Fibroblast of skin of right quadriceps (primary cell): Measurements from ENCODE around the gene UNC79.

Experiments used
- DNase-seq: peaks from one replicate; pipeline ENCODE4 v3.0.0-alpha.2; 2013

UNC79 gene

DNA sequence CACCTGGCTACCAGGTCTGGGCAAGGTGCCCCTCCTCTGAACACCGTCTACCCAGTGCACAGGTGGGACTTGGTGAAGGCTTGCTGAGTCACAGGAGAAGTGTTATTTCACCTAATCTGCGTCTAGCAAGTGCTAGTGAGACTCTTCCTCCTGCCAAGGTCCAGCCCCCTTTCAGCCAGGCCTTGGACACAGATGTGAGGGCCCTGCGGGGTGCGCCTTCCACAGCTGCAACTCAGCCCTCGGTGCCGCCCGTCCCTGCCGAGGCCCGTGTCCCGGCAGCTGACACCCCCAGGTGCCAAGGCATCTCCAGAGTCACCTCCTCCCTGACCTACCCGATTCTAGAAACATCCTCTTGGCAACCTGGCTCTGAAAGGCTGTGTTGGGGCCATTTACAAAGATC, 302.5 kb downstream of the UNC79 start:
- no peak for DNase-seq

DNA sequence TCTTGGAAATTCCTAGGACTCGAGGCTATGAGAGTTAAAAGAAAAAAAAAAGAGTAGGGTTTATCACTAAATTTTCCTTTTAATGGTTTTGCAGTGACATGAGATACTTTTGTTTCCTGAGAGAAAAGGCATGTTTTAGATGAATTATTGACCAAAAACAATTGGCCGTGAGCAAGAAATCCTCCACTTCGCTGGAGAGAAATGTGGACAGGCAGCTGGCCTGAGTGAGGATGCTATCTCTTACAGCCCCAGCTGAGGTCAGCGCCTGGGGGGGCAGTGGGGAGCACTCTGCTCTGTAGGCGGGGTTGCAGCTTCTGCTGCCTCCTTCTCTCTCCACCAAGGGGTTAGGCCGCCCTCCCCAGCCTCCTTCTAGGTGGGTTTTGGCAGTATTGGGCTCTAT, 302.9 kb downstream of the UNC79 start:
- no peak for DNase-seq

- no peak for DNase-seq
Observed at GRCh38 chr14:93734086-93734822, 303.5 kb downstream of the UNC79 start.

DNA sequence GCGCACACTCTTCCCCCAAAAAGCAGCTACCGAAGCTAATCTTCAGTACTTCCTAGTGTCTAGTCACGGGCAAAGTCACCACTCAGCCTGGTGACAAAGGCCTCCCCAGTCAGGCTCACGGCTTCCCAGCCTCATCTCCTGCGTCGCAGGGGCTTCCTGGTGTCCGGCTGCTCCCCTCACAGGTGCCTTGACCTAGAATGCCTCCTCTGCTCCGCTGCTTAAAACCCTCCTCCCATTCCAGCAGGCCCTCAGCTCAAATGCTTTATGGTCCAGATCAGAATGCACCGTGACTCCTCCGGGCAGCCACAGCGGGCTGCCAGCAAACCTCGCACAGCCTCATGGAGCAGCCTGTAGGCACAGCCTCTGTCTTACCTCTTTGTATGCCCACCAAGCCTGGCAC, 304.5 kb downstream of the UNC79 start:
- DNase-seq: no peak

DNA sequence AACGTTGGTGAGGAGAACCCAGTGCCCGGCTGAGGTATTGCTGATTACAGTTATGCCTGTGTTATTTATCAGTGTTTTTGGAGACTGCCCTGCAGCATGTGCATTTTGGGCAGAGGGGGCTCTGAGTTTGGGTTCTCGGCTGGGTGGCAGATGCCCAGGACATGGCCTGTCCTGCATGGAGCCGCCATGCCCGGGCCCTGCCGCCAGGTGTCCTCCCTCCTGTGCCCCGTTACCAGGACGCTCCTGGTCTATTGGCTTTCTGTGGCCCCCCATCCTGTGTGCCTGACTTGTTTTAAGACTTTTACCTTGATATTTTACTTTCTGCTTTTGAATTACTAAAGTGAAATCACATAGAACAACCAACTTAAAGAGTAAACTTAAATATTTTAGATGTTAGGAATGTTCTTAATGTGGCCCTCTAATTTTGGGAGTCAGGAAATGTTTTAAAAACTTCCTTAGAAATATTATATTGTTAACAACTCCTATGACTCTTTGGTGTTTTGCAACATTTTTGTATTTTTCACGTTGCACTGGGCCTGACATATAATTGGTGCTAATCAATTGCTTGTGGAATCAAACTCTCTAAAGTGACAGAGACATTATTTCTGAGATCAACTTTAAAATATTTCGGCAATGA, 305.8 kb downstream of the UNC79 start:
- no peak for DNase-seq

- no peak for DNase-seq
Observed at GRCh38 chr14:93737634-93738033, 306.9 kb downstream of the UNC79 start.

DNA sequence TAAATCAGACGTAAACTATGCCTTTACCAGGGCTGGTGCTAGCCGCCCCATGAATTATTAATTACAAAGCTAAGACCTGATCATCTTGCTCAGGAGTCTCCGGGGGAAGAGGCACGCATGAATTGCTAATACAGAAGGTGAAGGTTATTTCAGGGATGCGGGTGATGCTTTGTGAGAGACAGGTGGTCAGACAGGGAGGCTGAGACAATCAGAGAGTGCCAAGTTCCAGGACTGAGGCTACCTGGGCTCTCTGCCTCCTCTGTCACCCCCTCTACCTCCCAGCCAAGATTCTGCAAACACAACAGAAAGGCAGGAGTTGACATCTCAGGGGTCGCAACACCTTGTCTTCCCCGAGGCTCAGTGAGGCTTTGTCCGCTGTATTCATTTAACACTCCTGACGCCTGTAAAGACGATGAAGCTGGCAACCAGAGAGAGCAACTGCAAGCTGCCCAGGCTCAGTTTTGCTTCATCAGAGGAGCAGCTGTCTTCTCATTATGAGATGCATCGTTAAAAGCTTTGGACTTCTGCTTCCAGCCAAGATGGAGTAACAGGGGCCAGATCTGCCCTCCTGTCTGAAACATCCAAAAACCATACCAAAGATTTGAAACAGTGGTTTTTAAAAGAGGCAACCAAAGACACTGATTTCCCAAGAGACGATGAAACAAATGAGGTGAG, 311.0 kb downstream of the UNC79 start:
- no peak for DNase-seq

- DNase-seq: no peak
Observed at GRCh38 chr14:93742761-93743160, 312.0 kb downstream of the UNC79 start.

GRCh38 chr14:93743270-93744060, 312.7 kb downstream of the UNC79 start:
- DNase-seq: no peak

DNA sequence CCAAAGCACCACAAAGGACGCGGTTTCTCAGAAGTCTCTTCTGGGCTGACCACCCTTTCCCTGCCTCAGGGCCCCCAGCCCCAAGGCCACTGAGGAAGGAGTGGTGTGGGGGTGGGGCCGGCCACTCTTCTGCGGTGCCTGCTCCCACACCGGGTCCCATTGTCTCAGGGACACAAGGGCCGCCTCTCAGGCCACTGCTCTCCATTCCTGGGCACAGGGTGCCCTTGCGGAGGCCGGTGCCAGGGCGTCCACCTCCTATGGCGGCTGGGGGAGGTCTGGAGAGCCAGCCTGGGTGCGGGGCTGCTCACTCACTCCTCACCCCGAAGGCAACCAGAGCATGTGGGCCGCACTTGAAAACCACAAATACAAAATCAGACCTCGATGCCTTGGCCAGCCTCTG, 313.4 kb downstream of the UNC79 start:
- no peak for DNase-seq

DNA sequence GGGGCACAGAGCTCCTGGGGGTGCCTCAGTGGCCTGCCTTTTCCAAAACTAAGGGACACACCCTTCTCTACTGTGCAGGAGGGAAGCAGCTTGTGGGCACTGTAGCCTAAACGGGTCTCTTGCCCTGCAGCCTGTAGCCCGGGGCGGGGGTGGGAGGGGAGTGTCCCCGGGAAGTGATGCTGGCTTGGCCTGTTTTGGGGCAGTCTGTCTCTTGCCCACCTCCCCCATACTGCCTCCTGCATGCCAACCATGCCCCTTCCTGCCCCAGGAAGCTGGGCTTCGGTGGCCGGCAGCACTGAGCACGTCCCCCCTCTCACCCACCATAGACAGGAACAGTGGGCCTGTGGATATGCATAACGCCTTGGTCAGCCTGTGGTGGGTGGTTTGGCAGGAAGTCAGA, 314.1 kb downstream of the UNC79 start:
- DNase-seq: no peak

- DNase-seq: no peak
Observed at GRCh38 chr14:93745603-93746273, 315.0 kb downstream of the UNC79 start.

DNA sequence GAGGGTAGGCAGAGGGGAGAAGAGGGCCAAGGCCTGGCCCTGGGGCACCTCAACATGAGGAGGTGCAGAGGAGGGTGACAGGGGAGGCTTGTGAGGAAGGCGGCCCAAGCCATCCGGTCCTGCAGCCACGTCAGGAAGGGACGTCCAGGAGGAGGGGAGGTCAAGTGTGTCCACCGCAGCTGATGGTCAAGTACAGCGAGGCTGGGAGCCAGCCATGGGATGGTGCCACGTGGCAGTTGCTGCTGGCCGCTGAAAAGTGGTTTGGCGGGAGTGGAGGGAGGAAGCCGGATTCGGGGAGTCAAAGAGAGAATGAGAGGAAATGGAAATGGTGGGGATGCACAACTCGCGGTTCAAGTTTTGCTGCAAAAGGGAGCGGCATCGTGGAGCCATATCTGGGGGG, 316.4 kb downstream of the UNC79 start:
- DNase-seq: no peak

GRCh38 chr14:93747560-93747959, 316.8 kb downstream of the UNC79 start:
- DNase-seq: no peak

GRCh38 chr14:93748208-93749075, 317.7 kb downstream of the UNC79 start:
- no peak for DNase-seq

GRCh38 chr14:93749076-93749420, 318.3 kb downstream of the UNC79 start:
- DNase-seq: no peak

DNA sequence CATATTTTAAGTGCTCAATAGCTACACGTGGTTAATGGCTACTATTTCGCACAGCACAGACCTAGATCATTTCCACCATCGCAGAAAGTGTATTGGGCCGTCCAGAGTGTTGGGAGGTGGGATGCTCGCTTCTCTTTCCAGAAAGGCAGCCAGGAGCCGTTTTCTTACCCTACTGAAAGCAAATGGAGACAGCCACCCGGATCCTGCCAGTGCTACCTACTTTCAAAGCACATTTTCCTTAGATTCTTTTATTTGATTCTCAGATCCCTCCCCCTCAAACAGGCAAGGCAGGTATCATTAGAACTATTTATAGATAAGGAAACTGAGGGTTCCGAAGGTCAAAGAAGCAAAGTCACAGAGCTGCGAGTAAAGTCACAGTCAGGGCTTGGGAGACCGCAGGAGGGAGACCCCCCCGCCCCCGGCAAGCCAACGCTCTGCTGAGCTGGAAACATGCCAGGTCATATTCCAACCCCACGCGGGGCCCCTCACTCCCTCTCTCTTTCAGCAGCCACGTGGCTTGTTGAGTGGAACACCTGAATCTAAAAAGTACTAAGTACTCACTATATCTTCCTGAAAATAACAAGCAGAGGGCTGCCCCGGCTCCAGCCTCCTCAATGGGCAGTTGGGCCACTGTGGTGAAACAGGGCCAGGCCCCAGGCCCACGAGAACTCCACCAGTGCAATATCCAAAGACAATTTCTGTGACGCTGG, 321.4 kb downstream of the UNC79 start:
- no peak for DNase-seq

- no peak for DNase-seq
Observed at GRCh38 chr14:93752980-93753561, 322.3 kb downstream of the UNC79 start.

GRCh38 chr14:93753647-93754046, 322.9 kb downstream of the UNC79 start:
- no peak for DNase-seq

DNA sequence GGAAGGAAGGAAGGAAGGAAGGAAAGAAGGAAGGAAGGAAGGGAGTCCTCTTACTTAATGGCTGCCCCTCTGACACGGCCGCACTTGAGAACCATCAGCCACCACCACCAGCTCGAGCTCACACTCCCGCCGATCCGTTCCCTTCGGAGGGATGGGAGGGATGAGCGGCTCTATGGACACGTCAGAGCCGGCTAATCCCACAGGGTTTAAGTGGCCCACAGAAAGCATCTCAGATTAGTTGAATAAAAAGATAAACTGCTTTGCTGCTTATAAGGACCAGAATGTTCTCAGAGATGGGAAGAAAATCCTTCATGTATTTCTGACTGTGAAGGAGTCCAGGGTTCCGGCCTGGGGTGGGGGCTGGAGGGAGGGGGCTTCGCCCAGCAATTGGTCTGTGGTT, 326.5 kb downstream of the UNC79 start:
- DNase-seq: no peak
